T-helper 1 cell treated with Interleukin-12 subunit alpha and Interleukin-12 subunit beta and Interleukin-4 antibody, amounts not matched to agents 30 ng/mL and 1 ng/mL, for 36 hours (primary cell): ENCODE results near the gene PDE6C. TPM values are rescaled to one million over a fixed set of nuclear protein-coding genes. Genes with fewer than 3 reads are reported as not detected.

Source experiments
- intact Hi-C: fragments of 100-400 bp; cut with micrococcal nuclease; formaldehyde crosslinking; loops from one replicate; pipeline ENCODE4 v1.15.1; 2024
- total RNA-seq: library from RNA; stranded (reverse); gene quantifications from 2 replicates; pipeline ENCODE4 v1.2.3, GENCODE V29; 2022

Gene PDE6C
- total RNA-seq, 1 donor from 2014 or later: not detected

- intact Hi-C loops: loop anchor here (1.0 to 5.0 kb wide), 13 partner anchors 50 to 1990 kb away; partner anchors contain the start of genes BTAF1, CEP55, CPEB3 and HELLS
Observed at GRCh38 chr10:93702210-93703001, 90.1 kb downstream of the PDE6C start, which contains the start of gene FRA10AC1. Gene FRA10AC1, minus strand, starts transcription at chr10:93702592. Its CDS starts 2,486 bp downstream, at chr10:93700106.

GRCh38 chr10:93703066-93703465 is 90.7 kb downstream of the PDE6C start:
- intact Hi-C loops: loop anchor here (2.0 to 5.0 kb wide), 7 partner anchors 326 to 1989 kb away; partner anchors contain the start of genes BTAF1, CPEB3, IDE and KIF11

- intact Hi-C loops: loop anchor here (2.0 to 5.0 kb wide), 7 partner anchors 327 to 1988 kb away; partner anchors contain the start of genes BTAF1, CPEB3, IDE and KIF11
Observed at GRCh38 chr10:93703841-93704240, 91.5 kb downstream of the PDE6C start.

- intact Hi-C loops: loop anchor here (5.0 kb wide), 6 partner anchors 327 to 1988 kb away; partner anchors contain the start of genes BTAF1, IDE, KIF11 and TCTN3
Observed at GRCh38 chr10:93704451-93704850, 92.1 kb downstream of the PDE6C start.

- intact Hi-C loops: no loop called here
Observed at GRCh38 chr10:93707623-93708022, 95.3 kb downstream of the PDE6C start.

- intact Hi-C loops: no loop called here
Observed at GRCh38 chr10:93710333-93710909, 98.1 kb downstream of the PDE6C start.

- intact Hi-C loops: no loop called here
Observed at GRCh38 chr10:93711891-93712290, 99.6 kb downstream of the PDE6C start.

GRCh38 chr10:93712593-93712992 is 100.3 kb downstream of the PDE6C start:
- intact Hi-C loops: no loop called here

GRCh38 chr10:93715345-93715744 is 103.0 kb downstream of the PDE6C start:
- intact Hi-C loops: no loop called here

Other genes starting within 250 kb of the PDE6C start
- 1.8 and 2.3 TPM in 2 replicates for gene MYOF, start 130.2 kb upstream of the PDE6C start, total RNA-seq
- gene CEP55, start 115.9 kb upstream of the PDE6C start, total RNA-seq: 47.8 and 49.4 TPM in 2 replicates
- gene FFAR4, start 45.9 kb upstream of the PDE6C start, total RNA-seq: not detected in 2 replicates
- gene RBP4, start 11.3 kb upstream of the PDE6C start, total RNA-seq: not detected in 2 replicates
- gene FRA10AC1, start 90.1 kb downstream of the PDE6C start, total RNA-seq: 16.7 and 17.7 TPM in 2 replicates
- gene LGI1, start 145.4 kb downstream of the PDE6C start, total RNA-seq: not detected in 2 replicates